ENCODE measurements around the gene ZBTB7C.
A peak's percentile ranks its signal among the peaks of the same experiment; 100 is the strongest.

Gene ZBTB7C

GRCh38 chr18:48136827-48137373 lies 272.3 kb downstream of the ZBTB7C start:
- H3K4me1 ChIP-seq (ENCODE audit: insufficient read depth, low read length), result peaks cover 65% of the 10 kb centered on the region
- H3K9ac ChIP-seq (ENCODE audit: low read depth, low read length), result peak overlapping the region; percentile 77
- TF ChIP-seq CTCF (IDR thresholded peaks at IDR 0.05; ENCODE audit: borderline replicate concordance, extremely low read depth, low read length, poor library complexity, severe bottlenecking), result no peak
- peak; percentile 49 for TF ChIP-seq EZH2 (IDR thresholded peaks at IDR 0.05; ENCODE audit: borderline replicate concordance, low read depth, low read length, severe bottlenecking)
- DNase-seq (peak; percentile 15), ATAC-seq (ENCODE audit: insufficient read depth, low read depth) (peak; percentile 44)
- no peaks in the 10 kb centered on the region for H3K36me3 ChIP-seq (ENCODE audit: insufficient read depth, low read length)
- peak overlapping the region; percentile 32 to 66; a peak in 3 of 4 replicates for H3K4me3 ChIP-seq (ENCODE audit: low read depth in 1 of 2, low read length in 2 of 2)
- H3K27ac ChIP-seq (ENCODE audit: low read length), result peak overlapping the region; percentile 93
- peaks cover 6% of the 10 kb centered on the region for H3K27me3 ChIP-seq (ENCODE audit: insufficient read depth, low read length, poor library complexity)
- no peaks in the 10 kb centered on the region for H3K9me3 ChIP-seq (ENCODE audit: insufficient read depth, low read length, severe bottlenecking)
- H4K20me1 ChIP-seq (ENCODE audit: insufficient read depth, low read length), result no peaks in the 10 kb centered on the region
- H2AFZ ChIP-seq (ENCODE audit: low read depth, low read length), result peak overlapping the region; percentile 83
- H3K4me2 ChIP-seq (ENCODE audit: insufficient read depth, low read length), result peak overlapping the region; percentile 71
- peaks cover 6% of the 10 kb centered on the region; the same call in 1 of the 2 replicates for H3K79me2 ChIP-seq (ENCODE audit: insufficient read depth, low read length)

GRCh38 chr18:48136051-48136826 lies 272.9 kb downstream of the ZBTB7C start:
- ATAC-seq (ENCODE audit: insufficient read depth, low read depth), result no peak

GRCh38 chr18:48135436-48135966 lies 273.7 kb downstream of the ZBTB7C start:
- no peak for ATAC-seq (ENCODE audit: insufficient read depth, low read depth)
- no peak overlapping the region for H3K27ac ChIP-seq (ENCODE audit: low read length)
- DNase-seq, result no peak
- peaks cover 6% of the 10 kb centered on the region for H3K27me3 ChIP-seq (ENCODE audit: insufficient read depth, low read length, poor library complexity)
- peak overlapping the region; percentile 71 for H3K4me2 ChIP-seq (ENCODE audit: insufficient read depth, low read length)
- peaks cover 6% of the 10 kb centered on the region; the same call in 1 of the 2 replicates for H3K79me2 ChIP-seq (ENCODE audit: insufficient read depth, low read length)
- no peak overlapping the region for H3K9ac ChIP-seq (ENCODE audit: low read depth, low read length)
- H3K4me1 ChIP-seq (ENCODE audit: insufficient read depth, low read length), result peaks cover 65% of the 10 kb centered on the region
- no peak overlapping the region for H3K4me3 ChIP-seq (ENCODE audit: low read depth in 1 of 2, low read length in 2 of 2)
- no peaks in the 10 kb centered on the region for H4K20me1 ChIP-seq (ENCODE audit: insufficient read depth, low read length)
- H3K9me3 ChIP-seq (ENCODE audit: insufficient read depth, low read length, severe bottlenecking), result no peaks in the 10 kb centered on the region
- TF ChIP-seq CTCF (IDR thresholded peaks at IDR 0.05; ENCODE audit: borderline replicate concordance, extremely low read depth, low read length, poor library complexity, severe bottlenecking) (no peak), EZH2 (IDR thresholded peaks at IDR 0.05; ENCODE audit: borderline replicate concordance, low read depth, low read length, severe bottlenecking) (no peak)
- H2AFZ ChIP-seq (ENCODE audit: low read depth, low read length), result no peak overlapping the region
- H3K36me3 ChIP-seq (ENCODE audit: insufficient read depth, low read length), result no peaks in the 10 kb centered on the region

More at GRCh38 chr18:48136051-48136826, 272.9 kb downstream of the ZBTB7C start:
- TF ChIP-seq EZH2 (IDR thresholded peaks at IDR 0.05; ENCODE audit: borderline replicate concordance, low read depth, low read length, severe bottlenecking) (no peak), CTCF (IDR thresholded peaks at IDR 0.05; ENCODE audit: borderline replicate concordance, extremely low read depth, low read length, poor library complexity, severe bottlenecking) (no peak)
- Histone ChIP-seq H4K20me1 (ENCODE audit: insufficient read depth, low read length) (no peaks in the 10 kb centered on the region), H3K36me3 (ENCODE audit: insufficient read depth, low read length) (no peaks in the 10 kb centered on the region), H3K9me3 (ENCODE audit: insufficient read depth, low read length, severe bottlenecking) (no peaks in the 10 kb centered on the region), H3K4me3 (ENCODE audit: low read depth in 1 of 2, low read length in 2 of 2) (peak overlapping the region; percentile 32 to 66; a peak in 3 of 4 replicates), H3K27me3 (ENCODE audit: insufficient read depth, low read length, poor library complexity) (peaks cover 6% of the 10 kb centered on the region), H3K9ac (ENCODE audit: low read depth, low read length) (peak overlapping the region; percentile 77), H3K79me2 (ENCODE audit: insufficient read depth, low read length) (peaks cover 6% of the 10 kb centered on the region; the same call in 1 of the 2 replicates), H3K4me1 (ENCODE audit: insufficient read depth, low read length) (peaks cover 65% of the 10 kb centered on the region), H3K4me2 (ENCODE audit: insufficient read depth, low read length) (peak overlapping the region; percentile 71), H3K27ac (ENCODE audit: low read length) (peak overlapping the region; percentile 93), H2AFZ (ENCODE audit: low read depth, low read length) (peak overlapping the region; percentile 83)
- DNase-seq, result no peak
